Fibroblast of lung (primary cell): ENCODE measurements around the gene CSNK1E. TPM values are rescaled to one million over a fixed set of nuclear protein-coding genes. Genes with fewer than 3 reads are reported as not detected.

Source experiments
- DNase-seq, 2 donors: peaks; one replicate each; pipeline versions ENCODE4 v3.0.0 to v3.0.0-alpha.2; 2010; ENCODE audit warnings: low read depth in 2 of 2
- H2AFZ ChIP-seq: 2 replicates; pipeline ENCODE4 v1.5.1; 2012; ENCODE audit warnings: low read length, control low read depth, inconsistent platforms
- H3K27ac ChIP-seq: 2 replicates; pipeline ENCODE4 v1.5.1; 2011; ENCODE audit warnings: low read length, control low read depth; ENCODE audit not compliant: insufficient read depth
- H3K27me3 ChIP-seq: 2 replicates; pipeline ENCODE4 v1.5.1; 2011; ENCODE audit warnings: mild to moderate bottlenecking, low read length; ENCODE audit not compliant: control insufficient read depth, insufficient read depth
- H3K36me3 ChIP-seq: 2 replicates; pipeline ENCODE4 v1.5.1; 2011; ENCODE audit warnings: low read length; ENCODE audit not compliant: control insufficient read depth, insufficient read depth
- H3K4me1 ChIP-seq: 2 replicates; pipeline ENCODE4 v1.5.1; 2011; ENCODE audit warnings: low read length; ENCODE audit not compliant: control insufficient read depth, insufficient read depth; ENCODE audit errors: extremely low read depth
- H3K4me2 ChIP-seq: 2 replicates; pipeline ENCODE4 v1.5.1; 2011; ENCODE audit warnings: low read length, control low read depth; ENCODE audit not compliant: insufficient read depth; ENCODE audit errors: extremely low read depth
- H3K4me3 ChIP-seq, 4 experiments: fragments of 200-600 bp in 1 of 4; sonication (generic) in 1 of 4; replicated peaks in 1 of 4; 2 replicates each; pipeline ENCODE4 v1.5.1; 2011 to 2016; ENCODE audit warnings: low read length in 4 of 4, low read depth in 3 of 4, mild to moderate bottlenecking in 3 of 4, control low read depth in 2 of 4, inconsistent platforms in 1 of 4, mixed read lengths in 1 of 4; ENCODE audit not compliant: insufficient read depth in 1 of 4; ENCODE audit errors: control extremely low read depth in 1 of 4
- H3K79me2 ChIP-seq: 2 replicates; pipeline ENCODE4 v1.5.1; 2012; ENCODE audit warnings: mild to moderate bottlenecking, low read length, inconsistent platforms; ENCODE audit not compliant: control insufficient read depth, insufficient read depth
- H3K9ac ChIP-seq: 2 replicates; pipeline ENCODE4 v1.5.1; 2011; ENCODE audit warnings: mild to moderate bottlenecking, low read length, control low read depth; ENCODE audit not compliant: insufficient read depth
- H3K9me3 ChIP-seq: 2 replicates; pipeline ENCODE4 v1.5.1; 2012; ENCODE audit warnings: low read depth, low read length; ENCODE audit not compliant: control insufficient read depth, insufficient read depth
- H4K20me1 ChIP-seq: 2 replicates; pipeline ENCODE4 v1.5.1; 2011; ENCODE audit warnings: low read length; ENCODE audit not compliant: control insufficient read depth, insufficient read depth; ENCODE audit errors: extremely low read depth
- EZH2 ChIP-seq: IDR thresholded peaks from 2 replicates; pipeline ENCODE4 v1.5.1; 2012; ENCODE audit warnings: low read length, control low read depth, mild to moderate bottlenecking; ENCODE audit errors: missing control alignments
- polyA plus RNA-seq, 2 donors: library from polyadenylated mRNA; depleted of rRNA in 1 of 2; stranded (reverse) in 1 of 2; unstranded in 1 of 2; fragments of >200 nt; gene quantifications; 2 replicates each; pipeline ENCODE4 v1.2.1, GENCODE V29; 2011 to 2012; ENCODE audit warnings: missing spikeins in 1 of 2
- total RNA-seq: library from RNA; depleted of rRNA; stranded (reverse); fragments of >200 nt; gene quantifications from 2 replicates; pipeline ENCODE4 v1.2.1, GENCODE V29; 2014
- TF ChIP-seq, protein P1 (sequence below), 2 donors: IDR thresholded peaks in 1 of 2; conservative IDR thresholded peaks in 1 of 2; 1 replicate in 1 of 2; 2 replicates in 1 of 2; pipeline ENCODE4 v1.5.1; 2011 to 2012; ENCODE audit warnings: low read length in 2 of 2, control low read depth in 1 of 2, inconsistent platforms in 1 of 2, low read depth in 1 of 2, mild to moderate bottlenecking in 1 of 2

CSNK1E gene
- total and polyA plus RNA-seq, 2 donors (not counting 1 experiment from before 2014, with no cell fraction given): 99.3 to 121 TPM

DNA sequence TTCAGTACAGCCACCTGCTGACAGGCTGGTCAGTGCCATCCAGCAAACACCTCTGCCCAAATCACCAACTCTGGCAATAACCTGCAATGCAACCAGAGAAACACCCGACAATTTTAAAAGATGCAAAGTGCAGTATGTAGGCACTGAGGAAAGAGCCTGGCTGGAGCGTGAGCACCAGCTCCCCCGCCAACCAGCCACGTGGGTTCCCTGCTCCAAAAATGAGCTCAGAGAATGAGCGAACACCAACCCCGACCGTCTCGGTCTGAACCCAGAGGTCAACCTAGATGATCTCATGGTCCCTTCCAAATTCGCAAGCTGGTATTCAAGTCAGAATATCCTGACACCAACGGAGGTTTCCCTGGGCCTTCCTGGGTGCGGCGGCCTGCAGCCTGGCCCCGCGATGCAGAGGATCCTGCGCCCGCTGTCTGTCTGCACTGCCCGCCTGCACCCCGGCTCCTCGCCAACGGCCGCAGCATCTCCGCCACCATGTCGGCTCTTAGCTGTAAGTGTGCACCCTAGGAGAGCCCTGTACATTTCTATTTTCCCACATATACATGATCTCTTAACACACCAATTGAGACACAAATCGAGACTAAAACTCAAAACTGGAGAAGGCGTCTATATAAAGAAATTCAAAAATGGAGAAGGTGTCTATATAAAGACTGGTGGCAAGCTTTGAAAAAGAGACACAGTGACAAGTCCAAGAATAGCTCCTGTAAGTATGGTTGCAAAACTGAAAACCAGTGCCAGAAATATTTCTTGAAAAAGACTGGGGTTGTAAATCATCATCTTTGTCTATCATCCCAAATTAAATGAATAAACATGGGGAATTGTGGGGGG lies 67.2 kb downstream of the CSNK1E start:
- Histone ChIP-seq H3K79me2 (peaks cover 57% of the 10 kb centered on the region), H3K4me2 (no peak overlapping the region), H3K9ac (no peak overlapping the region), H3K36me3 (peaks cover 13% of the 10 kb centered on the region), H3K9me3 (no peaks in the 10 kb centered on the region), H3K4me3 (no peak overlapping the region), H3K4me1 (peaks cover 4% of the 10 kb centered on the region), H4K20me1 (no peaks in the 10 kb centered on the region), H3K27ac (no peak overlapping the region), H3K27me3 (no peaks in the 10 kb centered on the region), H2AFZ (no peak overlapping the region)
- no peak for TF ChIP-seq EZH2
- TF ChIP-seq, protein P1, sequence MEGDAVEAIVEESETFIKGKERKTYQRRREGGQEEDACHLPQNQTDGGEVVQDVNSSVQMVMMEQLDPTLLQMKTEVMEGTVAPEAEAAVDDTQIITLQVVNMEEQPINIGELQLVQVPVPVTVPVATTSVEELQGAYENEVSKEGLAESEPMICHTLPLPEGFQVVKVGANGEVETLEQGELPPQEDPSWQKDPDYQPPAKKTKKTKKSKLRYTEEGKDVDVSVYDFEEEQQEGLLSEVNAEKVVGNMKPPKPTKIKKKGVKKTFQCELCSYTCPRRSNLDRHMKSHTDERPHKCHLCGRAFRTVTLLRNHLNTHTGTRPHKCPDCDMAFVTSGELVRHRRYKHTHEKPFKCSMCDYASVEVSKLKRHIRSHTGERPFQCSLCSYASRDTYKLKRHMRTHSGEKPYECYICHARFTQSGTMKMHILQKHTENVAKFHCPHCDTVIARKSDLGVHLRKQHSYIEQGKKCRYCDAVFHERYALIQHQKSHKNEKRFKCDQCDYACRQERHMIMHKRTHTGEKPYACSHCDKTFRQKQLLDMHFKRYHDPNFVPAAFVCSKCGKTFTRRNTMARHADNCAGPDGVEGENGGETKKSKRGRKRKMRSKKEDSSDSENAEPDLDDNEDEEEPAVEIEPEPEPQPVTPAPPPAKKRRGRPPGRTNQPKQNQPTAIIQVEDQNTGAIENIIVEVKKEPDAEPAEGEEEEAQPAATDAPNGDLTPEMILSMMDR (conservative IDR thresholded peaks at IDR 0.05 in 1 of 2, IDR thresholded peaks at IDR 0.05 in 1 of 2; ENCODE audit: low read depth in 1 of 2, low read length in 2 of 2): no peak
- DNase-seq: no peak

DNA sequence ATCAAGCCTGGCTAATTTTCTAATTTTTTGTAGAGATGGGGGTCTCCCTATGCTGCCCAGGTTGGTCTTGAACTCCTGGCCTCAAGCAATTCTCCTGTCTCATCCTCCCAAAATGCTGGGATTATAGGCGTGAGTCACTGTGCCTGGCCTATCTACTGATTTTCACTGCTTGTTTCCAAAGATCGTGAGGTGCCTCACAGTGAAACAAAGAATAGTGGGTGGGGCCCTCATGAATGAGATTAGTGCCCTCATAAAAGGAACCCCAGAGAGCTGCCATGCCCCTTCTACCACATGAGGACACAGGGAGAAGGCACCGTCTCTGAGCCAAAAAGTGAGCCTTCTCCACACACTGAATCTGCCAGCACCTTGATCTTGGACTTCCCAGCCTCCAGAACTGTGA lies 67.9 kb downstream of the CSNK1E start:
- TF ChIP-seq, protein P1 (conservative IDR thresholded peaks at IDR 0.05 in 1 of 2, IDR thresholded peaks at IDR 0.05 in 1 of 2; ENCODE audit: low read depth in 1 of 2, low read length in 2 of 2): no peak
- no peak for TF ChIP-seq EZH2
- peaks cover 6% of the 10 kb centered on the region for H3K4me1 ChIP-seq
- no peaks in the 10 kb centered on the region for H3K27me3 ChIP-seq
- H2AFZ ChIP-seq: no peak overlapping the region
- H3K9ac ChIP-seq: no peak overlapping the region
- no peaks in the 10 kb centered on the region for H3K9me3 ChIP-seq
- peaks cover 52% of the 10 kb centered on the region for H3K79me2 ChIP-seq
- no peak overlapping the region for H3K4me3 ChIP-seq
- no peak for DNase-seq
- no peak overlapping the region for H3K27ac ChIP-seq
- H3K4me2 ChIP-seq: no peak overlapping the region
- no peaks in the 10 kb centered on the region for H4K20me1 ChIP-seq
- H3K36me3 ChIP-seq: peaks cover 18% of the 10 kb centered on the region

DNA sequence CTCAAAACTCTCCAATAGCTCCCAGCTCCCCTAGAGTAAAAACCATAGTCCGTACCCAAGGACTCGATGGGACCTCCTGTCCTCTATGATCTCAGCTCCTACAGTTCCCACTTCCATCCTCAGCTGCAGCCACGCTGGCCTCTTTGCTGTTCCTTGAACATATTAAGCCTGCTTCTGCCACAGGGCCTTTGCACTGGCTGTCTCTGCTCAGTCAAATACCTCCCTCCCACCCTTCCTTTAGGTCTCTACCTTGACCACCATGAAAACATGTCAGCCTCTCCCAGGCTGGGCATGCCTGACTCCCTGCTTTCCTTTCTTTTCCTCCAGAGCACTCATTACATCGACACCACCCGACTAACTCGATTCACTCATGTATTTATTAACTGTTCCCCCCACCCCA lies 69.0 kb downstream of the CSNK1E start:
- Histone ChIP-seq H3K79me2 (peaks cover 45% of the 10 kb centered on the region), H3K4me3 (no peak overlapping the region), H3K9ac (no peak overlapping the region), H2AFZ (no peak overlapping the region), H3K27me3 (no peaks in the 10 kb centered on the region), H3K36me3 (peaks cover 22% of the 10 kb centered on the region), H3K4me1 (peaks cover 14% of the 10 kb centered on the region), H3K27ac (no peak overlapping the region), H3K9me3 (no peaks in the 10 kb centered on the region), H3K4me2 (no peak overlapping the region), H4K20me1 (no peaks in the 10 kb centered on the region)
- DNase-seq: no peak
- TF ChIP-seq, protein P1 (conservative IDR thresholded peaks at IDR 0.05 in 1 of 2, IDR thresholded peaks at IDR 0.05 in 1 of 2; ENCODE audit: low read depth in 1 of 2, low read length in 2 of 2): no peak
- no peak for TF ChIP-seq EZH2
